ENCODE measurements around the gene PHC2.
"Not testable (repeated sequence)": the region's sequence is repeated elsewhere in the genome, so short reads cannot be mapped to it uniquely, and the experiment has no call there.

Gene PHC2

DNA sequence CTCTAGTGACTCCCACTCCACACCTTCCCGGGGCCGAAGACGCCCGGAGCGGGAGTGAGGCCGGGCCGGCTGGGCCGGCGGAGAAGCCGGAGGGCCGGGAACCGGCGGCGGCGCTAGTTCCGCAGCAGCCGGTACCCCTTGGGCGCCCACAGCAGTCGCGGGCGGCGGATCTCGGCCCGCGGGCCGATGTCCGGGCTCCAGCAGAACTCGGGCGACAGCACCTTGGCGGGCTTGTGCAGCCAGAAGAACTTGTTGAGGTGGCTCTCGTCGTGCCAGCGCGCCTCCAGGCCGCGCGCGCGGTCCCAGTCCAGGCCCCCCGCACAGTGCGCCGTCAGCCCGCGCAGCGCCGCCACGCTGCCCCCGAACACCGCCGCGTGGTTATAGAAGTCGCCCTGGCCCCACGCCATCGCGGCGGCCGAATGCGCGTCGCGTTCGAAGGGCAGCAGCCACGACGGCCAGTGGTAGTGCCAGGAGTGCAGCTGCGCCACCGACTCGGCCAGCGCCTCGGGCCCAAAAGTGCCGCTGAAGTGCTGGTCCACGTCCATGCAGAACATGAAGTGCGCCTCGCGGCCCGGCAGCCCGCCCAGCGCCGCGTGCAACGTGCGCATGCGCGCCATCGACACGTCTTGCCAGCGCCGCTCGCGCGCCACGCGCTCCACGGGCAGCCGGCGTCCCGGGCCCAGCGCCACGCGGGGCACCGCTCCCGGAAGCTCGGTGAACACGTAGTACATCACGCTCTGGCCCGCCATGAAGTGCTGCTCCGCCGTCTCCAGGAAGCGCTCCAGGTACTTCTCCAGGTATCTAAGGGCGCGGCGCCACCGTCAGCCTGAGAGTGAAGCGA lies 124.0 kb downstream of the PHC2 start:
- DNase-seq = no peak

DNA sequence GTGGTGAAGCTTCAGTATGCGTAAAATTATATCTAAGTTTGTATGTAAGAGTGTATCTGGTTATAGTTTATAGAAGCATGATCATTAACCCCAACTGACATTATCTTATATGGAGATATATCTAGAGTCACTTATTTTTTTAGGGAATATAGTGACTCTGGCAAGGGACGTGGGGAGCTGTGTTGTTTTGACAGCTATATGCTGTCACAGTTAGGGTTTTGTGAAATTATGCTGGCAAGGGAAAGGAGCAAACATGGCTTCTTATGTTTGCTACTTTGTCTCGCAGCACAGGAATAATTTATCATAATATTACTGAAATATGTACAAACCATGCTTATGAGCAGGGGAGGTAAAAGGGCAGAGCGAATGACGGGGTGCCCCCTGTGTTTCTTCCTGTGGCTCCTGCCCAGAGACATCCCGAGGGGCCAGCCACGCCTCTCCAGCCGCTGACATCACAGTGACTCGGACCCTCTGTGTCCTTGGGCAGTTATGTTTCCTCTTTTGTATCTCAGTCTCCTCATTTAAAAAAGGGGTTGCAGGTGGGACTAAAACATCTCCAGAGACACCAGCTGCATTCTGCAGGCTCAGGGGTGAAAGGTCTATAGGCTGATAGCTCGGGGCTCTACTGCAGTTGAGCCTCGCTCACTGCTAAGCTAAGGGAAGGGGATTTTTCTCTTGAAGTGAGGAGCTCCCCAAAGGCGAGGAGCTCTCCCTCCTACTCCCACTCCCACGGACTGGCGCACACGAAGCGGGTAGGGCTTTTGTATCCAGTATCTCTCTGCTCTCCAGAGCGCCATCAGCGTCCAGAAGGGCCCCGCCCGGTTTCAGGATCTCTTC lies 124.9 kb downstream of the PHC2 start:
- DNase-seq = no peak

DNA sequence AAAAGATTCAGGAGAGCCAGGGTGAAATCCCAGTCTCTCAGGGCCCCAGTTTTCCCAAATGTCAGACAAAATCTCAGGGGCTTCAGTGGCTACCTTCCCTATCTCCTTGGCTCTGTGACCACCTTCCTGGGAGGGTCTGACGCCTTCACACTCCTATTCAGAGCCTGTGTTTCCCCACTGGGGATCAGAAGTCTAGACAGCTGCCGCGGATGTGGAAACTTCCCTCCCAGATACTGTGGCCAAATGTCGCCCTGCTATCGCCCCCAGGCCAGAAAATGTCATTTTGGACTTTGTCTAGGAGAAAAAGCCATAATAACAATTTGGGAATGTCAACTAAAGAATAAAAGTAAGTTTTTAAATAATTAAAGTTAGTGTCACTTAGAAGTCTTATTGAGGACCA lies 125.9 kb downstream of the PHC2 start:
- no peak for DNase-seq

DNA sequence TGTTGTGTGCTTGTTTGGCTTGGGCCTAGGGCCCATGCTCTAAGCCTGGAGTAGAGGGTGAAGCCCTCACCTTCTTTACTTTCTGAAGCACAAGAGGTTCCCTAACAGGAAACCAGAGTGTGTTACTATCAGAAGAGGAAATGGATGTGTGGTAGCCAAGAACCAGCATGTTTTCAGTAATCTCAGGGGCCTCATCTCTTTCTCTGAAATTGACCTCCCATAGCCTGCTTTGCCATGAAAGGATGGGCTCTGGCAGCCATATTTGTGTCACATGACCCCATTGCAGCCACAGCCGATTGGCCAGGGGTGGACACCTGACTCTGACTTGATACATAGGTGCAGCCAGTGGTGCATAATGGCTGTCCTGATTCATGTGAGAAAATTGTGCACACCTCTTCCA lies 128.6 kb downstream of the PHC2 start:
- no peak for DNase-seq

DNA sequence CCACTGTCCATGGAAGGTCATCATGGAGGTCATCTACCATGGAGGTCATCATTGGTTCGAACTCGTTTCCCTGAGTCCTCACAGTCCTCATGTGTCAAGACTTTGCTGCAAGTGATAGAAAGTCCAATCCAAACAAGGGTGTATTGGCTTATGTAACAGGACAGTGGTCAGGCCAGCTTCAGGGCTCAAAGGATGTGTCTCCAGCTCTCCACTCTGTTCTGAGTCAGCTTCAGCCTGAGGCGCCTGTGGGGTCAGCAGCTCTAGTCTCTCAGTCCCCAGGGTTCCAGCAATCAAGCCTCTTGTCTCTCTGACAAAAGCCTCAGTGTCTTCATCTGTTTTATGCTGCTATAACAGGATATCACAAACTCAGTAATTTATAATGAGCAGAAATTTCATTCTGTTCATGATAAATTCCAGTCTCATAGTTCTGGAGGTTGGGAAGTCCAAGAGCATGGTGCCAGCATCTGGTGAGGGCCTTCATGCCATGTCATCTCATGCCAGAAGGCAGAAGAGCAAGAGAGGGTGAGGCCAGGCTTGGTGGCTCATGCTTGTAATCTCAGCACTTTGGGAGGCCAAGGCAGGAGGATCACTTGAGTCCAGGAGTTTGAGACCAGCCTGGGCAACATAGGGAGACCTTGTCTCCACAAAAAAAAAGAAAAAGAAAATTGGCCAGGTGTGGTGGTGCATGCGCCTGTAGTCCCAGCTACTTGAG lies 129.5 kb downstream of the PHC2 start:
- no peak for DNase-seq

DNA sequence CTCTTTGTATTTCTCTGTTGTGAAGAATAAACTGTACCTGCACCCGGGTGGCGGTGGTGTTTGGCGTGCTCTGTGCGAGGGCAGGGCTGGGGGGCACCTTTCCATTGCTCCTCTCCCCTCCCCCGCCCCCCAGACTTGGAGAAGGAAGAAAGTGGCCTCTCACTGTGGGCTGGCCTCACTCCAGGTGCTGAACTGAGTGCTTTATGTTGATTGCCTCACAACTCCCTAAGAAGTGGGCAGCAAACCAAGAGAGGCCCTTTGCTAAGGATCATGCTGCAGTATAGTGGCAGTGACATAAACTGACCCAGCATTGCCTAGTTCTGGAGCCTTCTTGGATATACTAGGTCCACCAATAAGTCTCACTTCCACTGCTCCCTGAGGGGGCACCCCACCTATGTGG lies 130.2 kb downstream of the PHC2 start:
- DNase-seq = no peak

DNA sequence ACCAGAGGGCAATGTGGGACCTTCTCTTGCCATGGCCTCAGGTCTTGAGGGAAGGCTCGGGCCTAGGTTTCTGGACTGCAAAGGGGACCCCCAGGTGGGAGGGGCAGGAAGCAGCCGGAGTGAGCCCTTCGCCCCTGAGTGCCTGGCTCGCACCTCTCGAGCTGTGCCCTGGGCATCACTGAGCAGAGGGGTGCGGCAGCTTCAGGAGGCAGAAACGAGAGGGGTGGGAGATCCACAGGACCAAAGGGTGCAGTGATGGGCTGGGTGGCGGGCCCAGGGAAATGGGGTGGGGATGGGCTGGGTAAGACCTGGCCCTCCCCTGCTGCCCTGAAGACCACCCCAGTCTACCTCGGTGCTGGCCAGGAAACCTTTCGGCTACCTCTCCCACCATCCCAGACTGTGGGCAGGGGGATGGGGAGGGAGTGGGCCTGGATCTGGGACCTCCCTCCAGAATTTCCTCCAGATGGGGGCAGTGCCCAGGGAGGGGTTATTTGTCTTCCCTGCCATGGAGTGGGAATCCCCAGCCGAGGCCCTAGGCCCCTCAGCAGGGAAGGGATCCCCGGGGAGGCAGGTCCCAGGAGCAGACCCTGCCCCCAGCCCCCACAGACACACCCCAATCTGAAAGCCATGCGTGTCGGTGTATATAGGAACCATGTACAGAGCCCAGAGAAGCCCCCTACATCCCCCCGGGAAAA lies 131.3 kb downstream of the PHC2 start:
- no peak for DNase-seq

DNA sequence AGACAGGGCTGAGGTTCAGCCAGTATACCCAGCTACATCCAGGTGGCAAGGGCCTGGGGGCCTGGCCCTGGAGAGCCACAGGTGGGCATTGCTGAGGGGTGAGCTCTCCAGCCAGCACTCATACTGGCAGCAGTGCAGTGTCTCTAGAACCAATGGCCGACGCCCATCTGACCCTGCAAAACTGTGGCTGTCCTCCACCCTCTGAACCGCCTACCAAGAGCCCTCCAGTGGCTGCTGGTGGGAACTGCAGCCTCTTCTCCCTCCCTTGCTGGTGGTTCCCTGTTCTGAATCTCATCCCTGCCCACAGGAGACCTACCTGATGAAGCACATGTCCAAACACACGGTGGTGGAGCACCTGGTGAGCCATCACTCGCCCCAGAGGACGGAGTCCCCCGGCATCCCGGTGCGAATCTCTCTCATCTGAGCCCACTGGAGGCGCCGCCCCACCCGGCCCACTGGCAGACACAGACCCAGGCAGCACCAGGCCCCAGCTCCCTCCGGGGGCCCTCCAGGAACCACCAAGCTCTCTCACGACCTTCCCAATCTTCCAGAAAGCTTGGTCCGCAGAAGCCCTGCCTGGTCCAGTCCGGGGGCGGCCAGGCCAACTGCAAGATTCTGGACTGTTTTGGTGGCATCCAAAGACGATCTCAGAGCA lies 132.1 kb downstream of the PHC2 start:
- DNase-seq = peak; percentile 41

DNA sequence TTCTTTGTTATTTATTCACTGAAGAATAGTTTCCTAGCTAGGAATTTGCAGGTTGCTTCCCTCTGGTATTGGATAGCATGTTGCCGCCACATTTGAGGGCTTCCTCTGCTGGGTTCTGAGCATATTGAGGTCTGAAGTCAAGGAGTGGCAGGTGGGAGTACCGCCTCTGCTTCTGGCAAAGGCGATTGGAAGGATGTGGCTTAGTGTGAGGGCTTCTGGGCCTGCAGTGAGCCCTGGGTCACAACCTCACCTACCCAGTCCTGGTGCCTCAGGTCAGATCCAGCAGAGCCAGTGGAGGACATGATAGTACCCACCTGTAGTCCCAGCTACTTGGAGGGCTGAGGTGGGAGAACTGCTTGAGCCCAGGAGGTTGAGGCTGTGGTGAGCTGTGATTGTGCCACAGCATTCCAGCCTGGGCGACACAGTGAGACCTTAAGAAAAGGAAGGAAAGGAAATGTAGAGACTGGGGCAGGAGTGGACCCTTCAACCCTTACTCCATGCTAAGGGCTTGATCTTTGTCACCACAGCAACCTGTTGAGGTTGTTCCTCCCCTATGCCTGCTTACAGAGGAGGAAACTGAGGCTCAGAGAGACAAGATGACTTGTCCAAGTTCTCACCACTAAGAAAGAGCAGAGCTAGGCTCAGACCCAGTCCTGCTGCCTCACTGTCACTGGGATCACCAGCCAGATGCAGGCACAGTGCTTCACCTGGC lies 132.8 kb downstream of the PHC2 start:
- DNase-seq = no peak

DNA sequence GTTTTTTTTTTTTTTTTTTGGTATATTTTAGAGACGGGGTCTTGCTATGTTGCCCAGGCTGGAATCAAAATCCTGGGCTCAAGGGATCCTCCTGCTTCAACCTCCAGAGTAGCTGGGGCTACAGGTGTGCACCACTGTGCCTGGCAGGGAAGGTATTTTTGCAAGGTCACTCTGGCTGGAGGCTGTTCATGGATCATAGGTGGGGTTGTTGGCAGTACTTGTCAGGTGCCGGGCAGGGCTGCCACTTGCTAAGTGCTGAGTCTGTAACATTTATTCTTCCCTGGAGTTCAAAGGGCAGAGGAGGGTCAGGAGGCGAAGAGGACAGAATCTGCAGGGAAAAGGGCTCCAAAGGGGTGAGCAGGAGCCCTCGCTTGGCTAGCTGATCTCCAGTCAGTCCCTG lies 134.1 kb downstream of the PHC2 start:
- DNase-seq = no peak

DNA sequence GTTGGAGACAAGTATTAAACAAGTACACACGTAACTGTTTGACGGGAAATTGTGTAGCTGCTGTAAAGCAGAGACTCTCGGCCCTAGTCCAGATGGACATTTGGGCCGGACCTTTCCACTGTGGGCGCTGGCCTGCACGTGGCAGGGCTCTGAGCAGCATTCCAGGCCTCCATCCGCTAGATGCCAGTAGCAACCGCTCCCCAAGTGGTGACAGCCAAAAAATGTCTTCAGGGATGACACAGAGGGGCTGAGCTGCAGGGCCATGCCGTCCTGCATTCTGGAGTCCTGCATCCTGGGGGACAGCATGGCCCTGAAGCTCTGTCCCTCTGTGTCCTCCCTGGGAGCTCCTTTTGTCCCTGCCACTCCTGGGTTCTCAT lies 134.8 kb downstream of the PHC2 start:
- DNase-seq = no peak

DNA sequence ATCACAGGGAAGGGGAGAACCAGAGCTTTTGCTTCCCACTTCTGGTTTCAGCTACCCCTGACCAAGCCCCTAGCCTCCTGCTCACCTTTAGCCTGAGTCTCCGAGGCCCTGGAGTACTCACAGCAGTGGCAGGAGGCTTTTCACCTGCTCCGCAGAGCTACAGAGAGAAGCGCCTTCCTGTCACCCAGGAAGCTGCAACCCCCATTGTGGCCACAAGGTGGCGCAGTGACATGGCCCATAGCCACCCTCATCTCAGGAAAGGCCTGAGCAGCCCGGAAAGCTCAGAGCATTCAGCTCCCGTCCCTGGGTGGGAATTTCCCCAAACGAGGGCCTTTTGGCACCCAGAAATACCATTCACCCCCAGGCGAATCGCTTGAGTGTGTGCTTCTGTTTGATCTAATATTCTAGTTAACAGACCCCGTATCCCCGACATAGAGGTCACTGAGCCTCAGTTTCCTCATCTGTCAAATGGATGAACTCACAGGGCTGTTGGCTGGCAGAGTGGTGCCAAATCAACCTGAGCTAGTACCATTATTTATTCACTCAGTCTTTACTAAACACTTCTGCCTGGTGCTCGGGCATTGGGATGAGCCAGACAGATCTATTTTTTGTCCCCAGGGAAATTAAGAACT lies 135.3 kb downstream of the PHC2 start:
- DNase-seq = peak; percentile 74

DNA sequence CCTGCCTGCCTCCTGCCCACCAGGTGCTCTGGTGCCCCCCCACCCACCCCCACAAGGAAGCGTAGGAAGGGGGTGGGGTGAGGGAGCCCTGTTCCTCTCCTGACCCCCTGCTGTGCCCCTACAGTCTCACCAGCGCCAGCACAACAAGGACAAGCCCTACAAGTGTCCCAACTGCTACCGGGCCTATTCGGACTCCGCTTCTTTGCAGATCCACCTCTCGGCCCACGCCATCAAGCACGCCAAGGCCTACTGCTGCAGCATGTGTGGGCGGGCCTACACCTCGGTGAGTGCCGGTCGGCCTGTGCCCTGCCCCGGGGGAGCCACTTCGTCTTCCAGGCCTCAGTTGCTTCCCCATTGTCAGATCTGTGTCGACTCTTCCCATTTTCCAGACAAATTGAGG lies 135.9 kb downstream of the PHC2 start:
- DNase-seq = no peak

DNA sequence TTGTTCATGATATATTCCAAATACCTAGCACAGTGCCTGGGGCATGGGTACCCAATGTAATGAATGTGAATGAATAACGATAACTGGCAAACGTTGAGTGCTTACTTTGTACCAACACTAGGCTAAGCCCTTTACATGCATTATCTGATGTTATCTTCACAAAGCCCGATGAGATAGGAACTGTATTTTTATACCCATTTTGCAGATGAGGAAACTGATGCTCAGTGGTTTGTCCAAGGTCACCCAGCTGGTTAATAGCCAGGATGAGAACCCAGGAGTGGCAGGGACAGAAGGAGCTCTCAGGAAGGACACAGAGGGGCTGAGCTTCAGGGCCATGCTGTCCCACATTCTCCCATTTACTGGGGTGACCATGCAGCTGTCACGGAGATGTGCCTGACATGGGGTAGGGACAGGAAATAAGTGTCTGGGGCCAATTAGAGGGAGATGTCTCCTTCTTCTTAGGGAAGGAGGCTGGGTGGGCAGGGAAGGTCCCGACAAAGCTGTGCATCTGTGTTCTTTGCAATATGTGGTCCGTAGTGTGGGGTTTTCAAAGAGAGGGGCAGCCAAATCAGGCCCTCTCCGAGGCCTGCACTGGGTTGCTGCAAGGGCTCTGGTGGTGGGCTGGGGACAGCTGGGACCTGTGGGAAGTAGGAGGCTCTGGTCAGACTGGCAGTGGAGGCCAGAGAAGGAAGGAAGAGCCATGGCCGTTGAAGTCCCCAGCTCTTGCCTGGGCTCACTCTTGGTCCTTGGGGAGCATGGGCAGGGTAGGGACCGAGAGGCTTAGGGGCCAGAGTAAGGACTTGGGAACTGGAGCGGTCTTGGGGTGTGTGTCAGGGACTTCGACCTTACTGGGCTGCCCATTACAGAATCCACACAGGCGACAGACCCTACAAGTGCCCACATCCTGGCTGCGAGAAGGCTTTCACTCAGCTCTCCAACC lies 136.6 kb downstream of the PHC2 start:
- no peak for DNase-seq

DNA sequence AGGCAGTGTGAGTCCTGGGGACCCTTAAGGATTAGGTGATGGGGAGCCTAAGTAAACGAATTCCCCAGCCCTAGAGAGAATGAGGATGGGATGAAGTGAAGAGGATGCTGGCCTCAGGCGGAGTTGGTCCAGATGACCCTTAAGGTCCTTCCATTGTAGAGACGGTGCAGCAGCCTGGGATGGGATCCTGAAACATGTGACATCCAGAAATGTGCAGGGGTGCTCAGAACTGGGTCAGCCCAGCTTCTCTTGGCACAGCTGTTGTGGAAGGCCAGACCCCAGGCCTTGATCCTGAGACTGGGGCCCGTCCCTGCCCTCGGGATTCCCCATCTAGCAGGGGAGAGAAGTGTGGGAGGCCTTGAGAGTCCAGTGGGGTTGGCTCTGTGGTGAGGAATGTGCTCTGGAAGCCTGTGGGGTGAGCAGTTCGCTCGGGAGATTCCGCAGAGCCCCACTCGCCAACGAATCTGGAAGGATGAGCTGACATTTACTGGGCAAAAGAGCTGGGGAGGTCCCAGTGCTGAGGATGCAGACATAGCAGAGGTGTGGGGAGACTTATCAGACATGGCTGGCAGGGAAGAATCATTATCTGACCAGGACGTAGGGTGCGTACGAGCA lies 138.1 kb downstream of the PHC2 start:
- DNase-seq = no peak

DNA sequence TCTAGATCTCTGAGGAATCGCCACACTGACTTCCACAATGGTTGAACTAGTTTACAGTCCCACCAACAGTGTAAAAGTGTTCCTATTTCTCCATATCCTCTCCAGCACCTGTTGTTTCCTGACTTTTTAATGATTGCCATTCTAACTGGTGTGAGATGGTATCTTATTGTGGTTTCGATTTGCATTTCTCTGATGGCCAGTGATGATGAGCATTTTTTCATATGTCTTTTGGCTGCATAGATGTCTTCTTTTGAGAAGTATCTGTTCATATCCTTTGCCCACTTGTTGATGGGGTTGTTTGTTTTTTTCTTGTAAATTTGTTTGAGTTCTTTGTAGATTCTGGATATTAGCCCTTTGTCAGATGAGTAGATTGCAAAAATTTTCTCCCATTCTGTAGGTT lies 140.3 kb downstream of the PHC2 start:
- not testable (repeated sequence) for DNase-seq

DNA sequence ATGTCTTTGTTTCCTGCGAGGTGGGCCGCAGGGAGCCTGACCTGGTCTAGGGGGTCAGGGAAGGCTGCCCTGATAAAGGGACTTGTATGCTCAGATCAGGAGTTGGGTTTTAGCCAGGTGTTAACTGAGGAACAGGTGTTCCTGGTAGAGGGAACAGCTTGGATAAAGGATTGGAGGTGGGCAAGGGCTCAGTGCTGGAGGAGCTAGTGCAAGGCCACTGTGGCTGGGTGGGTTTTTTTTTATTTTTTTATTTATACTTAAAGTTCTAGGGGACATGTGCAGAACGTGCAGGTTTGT lies 141.1 kb downstream of the PHC2 start:
- no peak for DNase-seq

DNA sequence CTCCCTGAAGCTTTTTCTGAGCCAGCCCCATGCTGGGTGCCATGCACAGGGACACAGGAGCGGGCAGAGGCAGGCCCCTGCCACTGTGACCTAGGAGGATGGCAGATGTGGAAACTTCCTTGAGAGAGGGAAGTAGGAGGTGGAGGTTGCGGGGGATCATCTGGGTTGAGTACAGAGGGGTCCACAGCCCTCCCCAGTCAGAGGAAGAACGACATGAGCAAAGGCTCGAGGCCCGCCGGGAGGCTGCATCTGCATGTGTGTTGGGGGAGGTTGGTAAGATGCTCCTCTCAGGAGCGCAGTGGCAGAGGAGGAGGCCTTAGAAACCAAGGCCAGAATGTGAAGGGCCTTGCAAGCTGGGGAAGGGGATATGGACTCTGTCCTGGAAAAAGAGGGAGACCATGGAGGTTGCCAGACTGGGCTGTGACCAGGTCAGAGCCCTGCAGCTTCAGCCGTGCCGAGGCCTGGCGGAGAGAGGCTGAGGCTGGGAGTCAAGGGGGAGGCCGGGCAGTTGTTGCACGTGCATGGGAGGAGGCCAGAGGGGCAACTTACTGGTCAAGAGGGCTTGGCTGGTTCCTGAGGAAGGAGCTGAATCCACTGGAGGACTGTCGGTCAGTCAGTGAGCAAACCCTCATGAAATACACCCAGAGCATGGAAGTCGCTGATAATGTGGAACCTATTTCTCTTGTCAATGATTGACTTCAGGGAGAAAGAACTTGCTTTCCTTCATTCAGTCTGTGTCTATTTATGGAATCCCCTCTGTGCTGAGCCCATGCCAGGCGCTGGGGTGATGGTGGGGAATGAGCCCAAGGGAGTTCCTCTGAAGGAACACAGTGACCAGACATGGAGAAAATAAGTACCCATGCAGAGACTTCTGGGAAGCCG lies 141.7 kb downstream of the PHC2 start:
- DNase-seq = no peak

DNA sequence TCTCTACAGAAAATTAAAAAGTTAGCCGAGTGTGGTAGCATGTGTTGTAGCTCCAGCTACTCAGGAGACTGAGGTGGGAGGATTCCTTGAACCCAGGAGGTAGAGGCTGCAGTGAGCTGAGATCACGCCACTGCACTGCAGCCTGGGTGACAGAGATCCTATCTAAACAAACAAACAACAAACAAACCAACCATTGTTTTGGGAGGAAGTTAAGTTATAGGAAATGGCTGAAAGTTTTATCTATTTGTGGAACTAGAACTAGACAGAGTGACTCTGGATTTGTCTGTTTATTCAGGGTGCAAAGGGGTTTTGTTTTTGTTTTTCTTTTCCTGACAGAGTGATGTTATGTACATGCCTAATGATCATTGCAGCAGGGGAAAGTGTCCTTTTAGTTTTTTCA lies 143.6 kb downstream of the PHC2 start:
- no peak for DNase-seq
